A673 (cell line): ENCODE measurements around the gene UVSSA.
A peak's percentile ranks its signal among the peaks of the same experiment; 100 is the strongest.

ENCODE experiments used
- CTCF ChIP-seq: fragments of 300-800, 200-600 bp; sonication (generic); conservative IDR thresholded peaks from 2 replicates; pipeline ENCODE4 v1.5.1; 2017; ENCODE audit warnings: low read depth, mild to moderate bottlenecking, antibody characterized with exemption, low read length, moderate library complexity, mixed read lengths
- EZH2 ChIP-seq: fragments of 200-600 bp; sonication (generic); IDR thresholded peaks from 2 replicates; pipeline ENCODE4 v1.6.1; 2017; ENCODE audit warnings: borderline replicate concordance, low read depth, mild to moderate bottlenecking, mixed read lengths, antibody characterized with exemption, low read length; ENCODE audit not compliant: poor library complexity, severe bottlenecking

GRCh38 chr4:1413687-1414479, 66.9 kb downstream of the UVSSA start:
- no peak for TF ChIP-seq CTCF
- peak; percentile 60 for TF ChIP-seq EZH2
